Bronchial smooth muscle cell (primary cell): ENCODE measurements around the gene SLC35A4. TPM values are rescaled to one million over a fixed set of nuclear protein-coding genes. Genes with fewer than 3 reads are reported as not detected.

Source experiments
- total RNA-seq: library from RNA; depleted of rRNA; stranded (reverse); fragments of >200 nt; gene quantifications from 2 replicates; pipeline ENCODE4 v1.2.1, GENCODE V29; 2014

Gene SLC35A4, protein sequence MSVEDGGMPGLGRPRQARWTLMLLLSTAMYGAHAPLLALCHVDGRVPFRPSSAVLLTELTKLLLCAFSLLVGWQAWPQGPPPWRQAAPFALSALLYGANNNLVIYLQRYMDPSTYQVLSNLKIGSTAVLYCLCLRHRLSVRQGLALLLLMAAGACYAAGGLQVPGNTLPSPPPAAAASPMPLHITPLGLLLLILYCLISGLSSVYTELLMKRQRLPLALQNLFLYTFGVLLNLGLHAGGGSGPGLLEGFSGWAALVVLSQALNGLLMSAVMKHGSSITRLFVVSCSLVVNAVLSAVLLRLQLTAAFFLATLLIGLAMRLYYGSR
- total RNA-seq: 8.7 and 10.2 TPM in 2 replicates

DNA sequence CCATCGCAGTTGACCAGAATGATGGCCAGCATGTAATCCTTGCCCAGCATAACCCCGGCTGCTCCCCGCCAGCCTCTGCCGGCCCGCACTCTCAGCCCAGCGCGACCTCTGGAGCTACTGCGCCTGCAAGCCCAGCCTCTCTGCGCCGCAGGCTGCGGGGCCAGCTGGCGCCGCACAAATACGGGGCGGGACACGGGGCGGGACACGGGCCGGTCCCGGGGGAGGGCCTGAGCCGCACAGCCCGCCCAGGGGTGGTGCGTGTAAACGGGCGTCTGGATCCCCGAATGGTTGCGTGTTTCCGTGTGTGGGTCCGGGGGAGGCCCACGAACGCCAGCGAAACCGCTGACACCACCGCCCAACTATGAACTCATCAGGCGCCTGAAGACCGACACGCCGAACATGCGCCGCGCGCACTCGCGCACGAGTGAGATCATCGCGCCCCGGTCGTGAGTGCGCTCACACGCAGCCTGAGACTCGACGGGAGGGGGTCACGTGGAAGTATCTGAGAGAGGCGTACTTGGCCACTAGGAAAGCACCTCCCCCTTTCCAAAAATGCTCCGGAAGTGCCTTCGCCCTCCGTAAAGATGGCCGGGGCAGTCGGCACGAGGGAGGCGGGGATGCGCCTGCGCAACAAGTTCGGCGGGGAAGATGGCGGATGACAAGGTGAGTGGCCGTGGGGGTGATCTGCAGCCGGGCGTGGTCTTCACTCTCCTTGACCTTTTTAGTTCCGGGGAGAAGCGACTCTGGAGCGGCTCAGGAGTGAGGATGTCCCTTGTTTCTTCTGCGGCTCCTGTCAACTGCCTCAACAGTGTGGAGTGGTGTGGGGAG lies at the start of gene SLC35A4, which contains the start of gene APBB3:
Gene SLC35A4, plus strand, starts transcription at position 633 of the 828 bp plus-strand sequence. CDS start 2,342 bp downstream, outside the sequence.
Gene APBB3, minus strand, starts transcription at position 403 of the 828 bp plus-strand sequence. Its CDS starts 353 bp downstream, at position 50.

DNA sequence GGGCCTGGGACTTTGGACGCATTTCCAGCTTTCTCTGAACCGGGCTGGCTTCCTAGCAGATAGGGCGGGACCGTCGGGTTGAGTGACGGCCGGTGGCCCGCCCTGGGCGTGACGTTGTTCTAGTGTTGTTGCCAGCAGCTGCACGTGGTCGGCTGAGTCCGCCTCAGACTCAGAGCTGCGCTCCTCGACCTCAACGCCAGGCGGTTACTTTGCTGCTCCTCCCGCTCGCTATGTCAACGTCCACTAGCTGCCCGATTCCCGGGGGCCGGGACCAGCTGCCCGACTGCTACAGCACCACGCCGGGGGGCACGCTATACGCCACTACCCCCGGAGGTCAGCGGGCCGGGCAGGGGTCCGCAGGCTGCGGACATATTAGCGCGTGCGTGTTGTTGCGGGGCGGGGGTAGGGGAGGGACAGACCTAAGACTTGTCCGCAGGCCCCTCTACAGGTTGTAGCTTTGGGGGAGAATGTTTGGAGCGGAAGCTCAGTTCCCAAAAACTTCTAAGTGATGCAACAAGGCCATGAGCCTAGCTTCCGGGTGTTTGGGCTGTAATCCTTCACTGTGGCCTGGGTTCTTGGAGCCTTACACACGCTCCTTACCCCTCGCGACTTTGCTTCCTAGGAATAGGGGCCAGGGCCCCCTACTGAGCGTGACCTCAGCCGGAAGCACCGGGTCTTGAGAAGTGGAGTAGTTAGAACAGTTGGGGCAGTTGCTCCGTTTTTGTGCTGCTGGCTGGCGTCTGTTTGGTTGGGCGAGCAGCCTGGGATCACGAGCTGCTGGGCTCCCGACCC lies 16.9 kb upstream of the SLC35A4 start, which contains the start of gene EIF4EBP3:
Gene EIF4EBP3, plus strand, starts transcription at position 155 of the 792 bp plus-strand sequence. Its CDS starts 76 bp downstream, at position 231.

DNA sequence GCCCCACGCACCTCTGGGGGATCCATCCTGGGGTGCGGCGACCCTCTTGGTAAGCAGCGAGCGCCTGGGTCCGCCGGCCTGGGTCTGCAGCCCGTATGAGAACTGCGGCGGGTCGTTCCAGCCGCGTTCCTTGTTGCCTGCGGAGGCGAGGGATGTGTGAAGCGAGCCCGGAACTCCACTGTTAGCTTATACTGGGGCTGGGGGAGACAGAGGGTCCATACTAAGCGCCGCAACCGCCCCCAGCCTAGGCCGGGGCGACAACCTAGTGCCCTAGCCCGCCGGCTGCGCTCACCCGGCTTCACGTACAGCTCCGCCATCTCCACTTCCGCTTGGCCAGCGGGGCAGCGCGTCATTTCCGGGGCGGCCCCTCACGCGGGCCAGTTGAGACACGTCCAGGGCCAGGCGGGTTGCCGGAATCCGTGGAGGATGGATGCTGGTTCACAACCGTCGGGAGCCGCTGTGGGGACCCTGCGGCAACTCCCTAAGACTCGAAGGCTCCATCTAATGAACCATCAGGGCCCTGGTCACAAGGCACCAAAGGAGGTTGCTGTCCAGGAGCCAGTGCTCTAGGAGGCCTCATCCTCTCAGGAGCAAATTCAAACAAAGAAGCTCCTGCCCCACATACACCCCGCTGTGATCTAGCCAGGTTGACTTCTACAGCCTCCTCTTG lies 7.4 kb upstream of the SLC35A4 start, which contains the start of gene SRA1:
Gene SRA1, minus strand, starts transcription at position 338 of the 670 bp plus-strand sequence. Its CDS starts 21 bp downstream, at position 317.

Other genes starting within 250 kb of the SLC35A4 start
- 0.47 and 0.52 TPM in 2 replicates for gene HBEGF, start 218.2 kb upstream of the SLC35A4 start, total RNA-seq
- not detected in 2 replicates for gene SLC4A9, start 204.6 kb upstream of the SLC35A4 start, total RNA-seq
- 53.4 and 55.2 TPM in 2 replicates for gene ANKHD1, start 163.0 kb upstream of the SLC35A4 start, total RNA-seq
- gene EIF4EBP3, start 17.2 kb upstream of the SLC35A4 start, total RNA-seq: 1.3 and 1.7 TPM in 2 replicates
- gene SRA1, start 7.4 kb upstream of the SLC35A4 start, total RNA-seq: 23.0 and 26.6 TPM in 2 replicates
- gene APBB3, start 230 bp upstream of the SLC35A4 start, total RNA-seq: 19.7 and 30.9 TPM in 2 replicates
- gene CD14, start 68.3 kb downstream of the SLC35A4 start, total RNA-seq: 0.32 TPM in 1 of 2 replicates, not detected in the other
- gene TMCO6, start 74.6 kb downstream of the SLC35A4 start, total RNA-seq: 6.2 and 6.8 TPM in 2 replicates
- gene NDUFA2, start 82.8 kb downstream of the SLC35A4 start, total RNA-seq: 94.2 and 102 TPM in 2 replicates
- gene IK, start 83.0 kb downstream of the SLC35A4 start, total RNA-seq: 130 and 168 TPM in 2 replicates
- 19.0 and 22.4 TPM in 2 replicates for gene WDR55, start 100.1 kb downstream of the SLC35A4 start, total RNA-seq
- gene DND1, start 108.7 kb downstream of the SLC35A4 start, total RNA-seq: 0.16 and 0.17 TPM in 2 replicates
- 73.1 and 73.9 TPM in 2 replicates for gene HARS1, start 126.5 kb downstream of the SLC35A4 start, total RNA-seq
- gene HARS2, start 126.6 kb downstream of the SLC35A4 start, total RNA-seq: 27.0 and 34.0 TPM in 2 replicates
- gene ZMAT2, start 135.6 kb downstream of the SLC35A4 start, total RNA-seq: 69.5 and 93.2 TPM in 2 replicates
- under 0.01 TPM in 2 replicates for gene PCDHA1, start 221.3 kb downstream of the SLC35A4 start, total RNA-seq
- under 0.01 TPM in 1 of 2 replicates, not detected in the other for gene PCDHA2, start 230.0 kb downstream of the SLC35A4 start, total RNA-seq
- 0.32 and 0.34 TPM in 2 replicates for gene PCDHA3, start 236.2 kb downstream of the SLC35A4 start, total RNA-seq
- gene PCDHA4, start 242.2 kb downstream of the SLC35A4 start, total RNA-seq: 0.32 and 0.86 TPM in 2 replicates